ENCODE measurements around the gene TLK1. TPM values are rescaled to one million over a fixed set of nuclear protein-coding genes. Genes with fewer than 3 reads are reported as not detected.

The TLK1 gene
- total RNA-seq, 1 donor from 2014 or later: 69.6 TPM

GRCh38 chr2:170999654-171000053 is 161.0 kb downstream of the TLK1 start:
- DNase-seq (ENCODE audit: low spot score): no peak

GRCh38 chr2:170997893-170998597 is 162.6 kb downstream of the TLK1 start:
- DNase-seq (ENCODE audit: low spot score): no peak

- no peak for DNase-seq (ENCODE audit: low spot score)
These were observed 164.4 kb downstream of the TLK1 start for GRCh38 chr2:170996316-170996715.

- DNase-seq (ENCODE audit: low spot score): no peak
These were observed 169.1 kb downstream of the TLK1 start for GRCh38 chr2:170991398-170992182.

GRCh38 chr2:170986566-170987258 is 174.0 kb downstream of the TLK1 start:
- DNase-seq (ENCODE audit: low spot score): no peak

GRCh38 chr2:170985407-170985806 is 175.3 kb downstream of the TLK1 start:
- no peak for DNase-seq (ENCODE audit: low spot score)

GRCh38 chr2:170984079-170984478 is 176.6 kb downstream of the TLK1 start:
- no peak for DNase-seq (ENCODE audit: low spot score)

- no peak for DNase-seq (ENCODE audit: low spot score)
These were observed 184.8 kb downstream of the TLK1 start for GRCh38 chr2:170975943-170976270.

- DNase-seq (ENCODE audit: low spot score): no peak
These were observed 185.4 kb downstream of the TLK1 start for GRCh38 chr2:170975127-170975942.

GRCh38 chr2:170974304-170974993 is 186.2 kb downstream of the TLK1 start:
- DNase-seq (ENCODE audit: low spot score): no peak

- peak; percentile 86 for DNase-seq (ENCODE audit: low spot score)
These were observed 187.0 kb downstream of the TLK1 start for GRCh38 chr2:170973492-170974303.

- no peak for DNase-seq (ENCODE audit: low spot score)
These were observed 187.5 kb downstream of the TLK1 start for GRCh38 chr2:170973225-170973491.

GRCh38 chr2:170972296-170973224 is 188.1 kb downstream of the TLK1 start:
- DNase-seq (ENCODE audit: low spot score): no peak

GRCh38 chr2:170971071-170971470 is 189.6 kb downstream of the TLK1 start:
- DNase-seq (ENCODE audit: low spot score): no peak

- no peak for DNase-seq (ENCODE audit: low spot score)
These were observed 190.7 kb downstream of the TLK1 start for GRCh38 chr2:170969872-170970496.

GRCh38 chr2:170969030-170969429 is 191.7 kb downstream of the TLK1 start:
- DNase-seq (ENCODE audit: low spot score): no peak

- DNase-seq (ENCODE audit: low spot score): no peak
These were observed 192.3 kb downstream of the TLK1 start for GRCh38 chr2:170968205-170969003.

- DNase-seq (ENCODE audit: low spot score): no peak
These were observed 193.1 kb downstream of the TLK1 start for GRCh38 chr2:170967553-170967952.

All from ureter (tissue), 1 donor.